PC-3 (cell line): ENCODE results near the gene SRGAP3.

Experiments used
- EZH2 ChIP-seq: fragments of 300-600 bp; sonication (generic); IDR thresholded peaks from one replicate; pipeline ENCODE4 v1.6.1; 2017; ENCODE audit warnings: antibody characterized with exemption, mild to moderate bottlenecking, low read length; ENCODE audit not compliant: unreplicated experiment
- EZH2phosphoT487 ChIP-seq: fragments of 300-600 bp; sonication (generic); IDR thresholded peaks from 2 replicates; pipeline ENCODE4 v1.6.1; 2018; ENCODE audit warnings: mild to moderate bottlenecking, antibody characterized with exemption, low read length, borderline replicate concordance
- TF ChIP-seq, protein P1 (sequence below): fragments of 300-600 bp; sonication (generic); conservative IDR thresholded peaks from 2 replicates; pipeline ENCODE4 v1.5.1; 2017; ENCODE audit warnings: antibody characterized with exemption, low read depth, mild to moderate bottlenecking, low read length

DNA sequence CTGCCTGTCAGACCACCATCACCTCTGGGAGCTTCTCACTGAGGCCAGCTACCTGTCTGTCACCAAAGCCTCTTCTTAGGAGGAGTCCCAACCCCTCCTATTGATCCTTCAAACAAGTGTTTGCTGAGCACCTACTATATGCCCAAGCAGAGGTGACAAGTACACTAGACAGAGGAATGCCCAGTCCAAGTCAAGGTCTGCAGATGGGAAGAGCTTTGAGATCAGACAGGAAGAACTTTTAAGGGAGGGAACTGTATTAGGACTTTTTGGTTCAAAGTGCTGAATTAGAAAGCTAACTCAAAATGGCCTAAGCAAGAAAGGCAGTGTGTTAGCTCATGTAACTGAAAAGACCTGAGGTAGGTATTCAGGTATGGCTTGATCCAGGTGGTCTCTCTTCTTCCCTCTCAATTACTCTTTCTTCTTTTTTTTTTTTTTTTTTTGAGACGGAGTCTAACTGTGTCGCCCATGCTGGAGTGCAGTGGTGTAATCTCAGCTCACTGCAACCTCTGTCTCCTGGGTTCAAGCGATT is 282.6 kb downstream of the SRGAP3 start:
- TF ChIP-seq EZH2 (no peak), EZH2phosphoT487 (no peak)
- TF ChIP-seq, protein P1, sequence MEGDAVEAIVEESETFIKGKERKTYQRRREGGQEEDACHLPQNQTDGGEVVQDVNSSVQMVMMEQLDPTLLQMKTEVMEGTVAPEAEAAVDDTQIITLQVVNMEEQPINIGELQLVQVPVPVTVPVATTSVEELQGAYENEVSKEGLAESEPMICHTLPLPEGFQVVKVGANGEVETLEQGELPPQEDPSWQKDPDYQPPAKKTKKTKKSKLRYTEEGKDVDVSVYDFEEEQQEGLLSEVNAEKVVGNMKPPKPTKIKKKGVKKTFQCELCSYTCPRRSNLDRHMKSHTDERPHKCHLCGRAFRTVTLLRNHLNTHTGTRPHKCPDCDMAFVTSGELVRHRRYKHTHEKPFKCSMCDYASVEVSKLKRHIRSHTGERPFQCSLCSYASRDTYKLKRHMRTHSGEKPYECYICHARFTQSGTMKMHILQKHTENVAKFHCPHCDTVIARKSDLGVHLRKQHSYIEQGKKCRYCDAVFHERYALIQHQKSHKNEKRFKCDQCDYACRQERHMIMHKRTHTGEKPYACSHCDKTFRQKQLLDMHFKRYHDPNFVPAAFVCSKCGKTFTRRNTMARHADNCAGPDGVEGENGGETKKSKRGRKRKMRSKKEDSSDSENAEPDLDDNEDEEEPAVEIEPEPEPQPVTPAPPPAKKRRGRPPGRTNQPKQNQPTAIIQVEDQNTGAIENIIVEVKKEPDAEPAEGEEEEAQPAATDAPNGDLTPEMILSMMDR = no peak
